T follicular helper cell (primary cell): Measurements from ENCODE around the gene ACTG2.
"Not testable (repeated sequence)": the region's sequence is repeated elsewhere in the genome, so short reads cannot be mapped to it uniquely, and the experiment has no call there.

Experiments
- DNase-seq: peaks from one replicate; pipeline ENCODE4 v3.0.0-alpha.2; 2020; ENCODE audit warnings: low read depth

Gene ACTG2

DNA sequence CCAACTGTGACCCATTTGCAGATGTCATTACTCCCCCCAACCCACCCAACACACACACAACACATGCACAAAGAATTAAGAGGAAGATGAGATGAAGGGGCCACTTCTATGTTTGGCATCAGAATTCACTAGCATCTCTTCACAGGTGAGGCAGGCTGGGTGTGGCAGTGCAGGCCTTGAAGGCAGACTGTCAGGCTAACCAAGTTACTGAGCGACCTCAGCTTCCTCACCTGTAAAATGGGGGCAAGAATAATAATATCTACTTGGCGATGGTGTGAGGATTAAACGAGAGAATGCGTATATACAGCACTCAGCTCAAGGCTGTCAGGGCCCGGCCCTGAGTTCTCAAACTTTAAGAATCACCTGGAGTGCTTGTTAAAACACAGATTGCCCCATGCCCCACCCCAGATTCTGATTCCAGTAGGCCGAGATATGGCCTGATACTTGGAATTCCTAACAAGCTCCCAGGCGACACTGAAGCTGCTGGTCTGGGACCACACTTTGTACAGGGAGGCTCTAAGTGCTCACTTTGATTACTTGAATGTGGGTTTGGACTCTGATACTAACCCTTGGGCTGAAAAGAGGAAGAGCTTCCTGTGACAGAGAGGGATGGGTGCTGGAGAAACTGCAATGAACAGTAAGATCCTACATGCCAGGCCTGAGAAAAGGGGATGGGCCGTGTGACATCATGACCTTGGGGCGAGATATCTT is 1.1 kb downstream of the ACTG2 start:
- no peak for DNase-seq

DNA sequence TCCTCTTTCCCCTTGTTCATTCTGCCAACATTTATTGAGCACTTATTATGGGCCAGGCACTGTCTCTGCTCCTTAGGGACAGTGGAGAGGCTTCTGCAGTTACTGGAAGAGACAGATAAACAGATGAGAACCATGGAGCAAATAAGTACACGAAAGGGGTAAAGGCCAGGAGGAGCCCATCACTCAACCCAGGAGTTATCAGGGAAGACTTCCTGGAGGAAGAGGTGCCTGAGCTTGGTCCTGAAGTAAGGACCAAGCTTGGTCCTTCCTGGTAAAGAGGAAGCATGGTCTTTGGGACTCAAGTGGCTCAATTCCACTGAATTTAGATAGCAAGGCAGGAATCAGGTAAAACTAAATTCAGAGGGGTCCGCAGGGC is 1.7 kb downstream of the ACTG2 start:
- no peak for DNase-seq

DNA sequence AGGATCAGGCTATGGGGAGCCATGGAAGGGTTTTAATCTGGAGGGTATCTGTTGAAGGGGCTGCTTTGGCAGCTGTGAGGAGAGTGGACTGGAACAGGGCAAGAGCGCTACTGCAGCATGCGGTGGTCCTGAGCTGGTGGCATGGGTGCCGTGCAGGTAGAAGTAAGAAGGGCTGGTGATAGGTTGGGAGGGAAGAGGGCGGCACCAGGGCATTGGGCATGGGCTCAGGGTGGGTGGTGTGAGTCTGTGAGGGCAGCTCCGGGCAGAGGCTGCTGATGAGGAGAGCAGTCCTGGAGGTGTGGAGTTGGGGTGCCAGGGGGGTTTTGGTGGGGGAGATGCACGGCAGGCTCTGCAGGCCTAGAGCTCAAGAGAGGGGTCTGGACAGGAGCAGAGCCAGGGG is 2.1 kb downstream of the ACTG2 start:
- no peak for DNase-seq

DNA sequence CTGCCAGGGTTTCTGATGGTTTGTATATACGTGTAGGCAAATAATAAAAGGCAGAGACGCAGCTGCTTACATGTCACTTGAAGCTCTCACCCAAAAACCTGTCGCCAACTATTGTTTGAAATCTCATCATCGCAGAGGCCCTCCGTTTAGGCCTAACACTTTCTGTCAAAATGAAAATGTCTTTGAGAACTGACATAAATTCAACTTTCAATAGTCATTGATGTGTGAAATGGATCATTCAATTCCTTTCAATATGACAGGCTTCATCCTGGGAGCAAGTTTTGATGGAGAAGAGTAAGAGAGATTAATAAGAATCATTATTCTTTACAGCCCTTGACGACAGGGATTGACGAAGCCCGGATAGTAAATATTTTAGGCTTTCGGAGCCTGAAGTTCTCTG is 2.7 kb downstream of the ACTG2 start:
- DNase-seq, result no peak

DNA sequence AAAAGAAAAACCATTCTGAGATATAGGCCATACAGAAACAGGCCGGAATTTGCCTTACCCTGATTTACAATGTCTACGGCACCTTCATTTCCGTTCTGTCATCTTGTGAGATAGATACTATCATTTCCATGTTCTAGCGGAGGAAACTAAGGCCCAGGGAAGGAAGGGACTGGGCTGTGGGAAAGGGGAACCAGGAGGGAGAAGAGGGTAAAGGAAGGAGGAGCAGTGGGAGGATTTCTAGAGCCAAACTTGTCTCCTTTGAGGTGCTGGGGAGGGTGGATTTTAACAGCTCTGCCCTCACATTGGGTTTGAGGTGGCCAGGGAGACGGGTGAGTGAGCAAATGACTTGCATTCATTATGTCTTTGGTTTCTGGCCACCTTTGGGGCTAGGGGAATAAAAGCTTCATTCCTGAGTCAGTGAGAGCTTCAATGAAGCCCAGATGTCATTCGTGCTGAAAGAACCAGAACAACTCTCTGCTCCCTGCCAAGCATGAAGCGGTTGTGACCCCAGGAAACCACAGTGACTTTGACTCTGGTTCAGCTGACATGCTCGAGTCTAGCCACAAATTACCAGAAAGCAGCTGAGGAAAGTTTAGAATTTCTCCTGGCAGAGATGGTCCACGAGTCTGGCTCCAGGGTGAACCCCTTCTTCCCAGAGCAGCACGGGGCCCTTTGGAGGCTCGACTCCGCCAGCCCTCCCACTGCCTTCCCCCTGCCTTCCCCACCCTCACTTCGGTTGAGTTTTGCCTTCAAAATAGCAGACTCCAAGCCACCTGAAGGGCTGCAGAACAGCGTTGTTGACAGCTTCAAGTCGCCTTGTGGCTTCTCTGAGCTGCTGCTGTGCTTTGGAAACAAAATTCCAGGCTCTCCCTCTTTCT is 3.8 kb downstream of the ACTG2 start:
- DNase-seq, result no peak

DNA sequence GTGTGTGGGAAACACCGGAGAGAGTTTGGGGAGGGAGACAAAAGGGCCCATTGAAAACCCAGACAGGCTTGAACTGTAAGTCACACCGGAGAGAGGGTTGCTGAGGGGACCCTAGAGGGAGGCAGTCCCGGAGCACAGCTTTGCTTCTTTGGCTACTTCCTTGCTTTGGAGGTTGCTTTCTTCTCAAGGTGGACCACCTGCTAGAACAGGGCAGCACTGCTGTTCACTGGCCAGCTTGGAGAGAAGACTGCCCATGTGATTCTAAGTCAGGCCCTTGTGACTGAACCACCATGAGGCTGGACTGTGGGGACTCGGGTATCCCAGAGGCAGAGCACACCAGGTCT is 4.4 kb downstream of the ACTG2 start:
- no peak for DNase-seq

DNA sequence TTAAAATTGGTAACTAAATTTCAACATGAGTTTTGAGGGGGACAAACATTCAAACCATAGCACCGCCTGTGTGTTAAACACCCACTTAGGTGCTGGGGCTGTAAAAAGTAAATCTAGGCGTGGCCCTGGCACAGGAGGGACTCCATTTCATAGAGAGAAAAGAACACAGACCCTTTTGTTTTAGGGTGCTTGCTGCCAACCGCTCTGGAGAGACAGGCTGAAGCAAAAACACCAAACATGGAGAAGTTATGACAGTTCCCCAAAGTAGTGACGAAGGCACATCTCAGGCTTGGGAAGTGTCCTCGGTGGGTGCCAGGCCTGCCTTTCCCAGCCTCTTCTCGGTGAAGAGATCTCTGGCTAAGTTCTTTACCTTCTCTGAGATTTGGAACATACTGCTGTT is 5.1 kb downstream of the ACTG2 start:
- no peak for DNase-seq

DNA sequence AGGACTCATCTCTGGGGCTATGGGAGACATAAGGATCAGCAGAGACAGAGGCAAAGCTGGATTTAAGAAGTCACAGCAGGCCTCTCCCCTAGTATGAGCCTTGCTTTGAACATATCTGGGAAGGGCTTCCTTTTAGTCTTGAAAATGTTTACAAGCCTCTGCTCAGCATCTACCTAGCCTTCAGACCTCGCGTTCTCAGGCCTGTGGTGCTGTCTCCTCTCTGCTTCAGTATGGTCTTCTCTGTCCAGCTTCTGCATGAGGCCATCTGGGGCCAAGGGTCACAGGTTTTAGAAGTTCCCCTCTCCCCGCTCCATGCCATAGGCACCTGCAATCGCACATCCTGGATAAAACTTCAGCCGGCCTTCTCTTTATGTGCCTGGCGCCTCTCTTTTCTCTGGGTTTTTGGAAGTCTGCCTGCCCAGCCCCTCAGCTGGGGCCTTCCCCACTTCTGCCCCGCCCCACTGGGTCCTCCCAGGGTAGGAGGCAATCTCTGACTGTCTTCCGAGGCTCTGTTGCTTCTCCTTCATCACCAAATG is 7.1 kb downstream of the ACTG2 start:
- no peak for DNase-seq

DNA sequence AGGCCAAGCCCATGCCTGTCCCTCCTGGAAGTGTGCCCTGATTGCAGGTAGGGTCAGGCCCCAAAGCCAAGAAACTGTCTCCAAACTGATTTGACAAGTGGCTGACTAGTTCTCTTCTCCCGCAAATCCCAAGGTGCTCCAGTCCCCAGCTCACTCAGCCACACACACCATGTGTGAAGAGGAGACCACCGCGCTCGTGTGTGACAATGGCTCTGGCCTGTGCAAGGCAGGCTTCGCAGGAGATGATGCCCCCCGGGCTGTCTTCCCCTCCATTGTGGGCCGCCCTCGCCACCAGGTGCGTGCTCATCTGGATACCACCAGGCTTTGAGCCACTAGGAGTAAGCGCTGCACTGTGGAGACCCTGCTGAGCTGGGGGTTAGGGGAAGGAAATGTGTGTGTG is 8.3 kb downstream of the ACTG2 start:
- no peak for DNase-seq

DNA sequence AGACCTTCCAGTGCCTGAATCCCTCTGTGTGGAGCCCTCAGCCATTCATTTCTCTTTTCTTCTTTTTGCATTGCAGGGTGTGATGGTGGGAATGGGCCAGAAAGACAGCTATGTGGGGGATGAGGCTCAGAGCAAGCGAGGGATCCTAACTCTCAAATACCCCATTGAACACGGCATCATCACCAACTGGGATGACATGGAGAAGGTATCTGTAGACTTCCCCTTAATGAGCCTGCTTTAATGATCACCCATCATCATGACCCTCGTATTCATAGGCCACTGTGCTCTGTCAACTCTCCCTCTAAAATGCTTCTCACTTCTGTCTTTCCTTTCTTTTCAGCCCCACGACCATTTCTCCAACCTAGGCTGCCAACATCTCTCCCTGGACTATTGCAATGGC is 9.5 kb downstream of the ACTG2 start:
- no peak for DNase-seq

DNA sequence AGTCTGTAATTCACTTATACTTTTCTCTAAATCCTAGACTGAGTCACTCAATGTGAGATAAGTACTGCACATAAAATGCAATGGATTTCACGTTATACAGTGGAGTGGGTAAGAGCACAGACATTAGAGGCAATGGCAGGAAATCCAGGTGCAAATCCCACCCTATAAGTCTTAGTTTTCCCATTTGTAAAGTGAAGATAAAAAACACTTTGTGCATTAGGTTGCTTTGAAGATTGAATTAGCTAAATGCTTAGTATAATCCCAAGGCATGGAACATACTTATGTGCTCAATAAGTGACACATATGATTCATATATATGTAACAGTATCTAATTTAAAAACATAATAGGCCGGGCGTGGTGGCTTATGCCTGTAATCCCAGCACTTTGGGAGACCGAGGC is 10.5 kb downstream of the ACTG2 start:
- DNase-seq, result no peak

DNA sequence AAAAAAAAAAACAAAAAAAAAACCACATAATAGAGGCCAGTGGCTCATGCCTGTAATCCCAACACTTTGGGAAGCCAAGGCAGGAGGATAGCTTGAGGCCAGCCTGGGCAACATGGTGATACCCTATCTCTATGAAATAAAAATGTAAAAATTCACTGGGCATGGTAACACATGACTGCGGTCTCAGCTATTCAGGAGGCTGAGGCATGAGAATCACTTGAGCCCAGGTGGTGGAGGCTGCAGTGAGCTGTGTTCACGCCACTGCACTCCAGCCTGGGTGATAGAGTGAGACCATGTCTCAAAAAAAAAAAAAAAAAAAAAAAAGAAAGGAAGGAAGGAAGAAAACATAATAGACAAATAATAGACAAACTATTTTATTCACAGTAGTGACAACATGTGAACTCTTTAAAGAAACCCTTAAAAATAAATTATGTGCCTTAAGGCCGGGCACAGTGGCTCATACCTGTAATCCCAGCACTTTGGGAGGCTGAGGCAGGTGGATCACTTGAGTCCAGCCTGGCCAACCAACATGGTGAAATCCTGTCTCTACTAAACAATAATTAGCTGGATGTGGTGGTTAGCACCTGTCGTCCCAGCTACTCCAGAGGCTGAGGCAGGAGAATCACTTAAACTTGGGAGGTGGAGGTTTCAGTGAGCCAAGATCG is 11.3 kb downstream of the ACTG2 start:
- not testable (repeated sequence) for DNase-seq

DNA sequence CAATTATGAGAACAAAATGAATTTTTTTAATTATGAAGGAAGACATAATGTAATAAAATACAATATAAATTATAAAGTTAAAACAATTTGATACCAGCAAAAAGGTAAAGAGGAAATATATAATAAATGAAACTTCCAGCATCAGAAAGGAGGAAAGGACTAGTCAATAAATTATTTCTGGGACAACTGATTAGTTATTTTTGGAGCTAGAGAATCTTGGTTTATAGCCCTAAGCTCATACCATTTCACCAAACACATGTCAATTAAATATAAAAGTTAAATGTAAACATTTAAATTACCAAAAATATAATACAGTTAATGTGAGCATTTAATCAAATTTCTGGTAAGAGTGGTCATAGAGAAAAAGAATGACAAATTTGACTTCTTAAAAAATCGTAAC is 12.1 kb downstream of the ACTG2 start:
- no peak for DNase-seq

DNA sequence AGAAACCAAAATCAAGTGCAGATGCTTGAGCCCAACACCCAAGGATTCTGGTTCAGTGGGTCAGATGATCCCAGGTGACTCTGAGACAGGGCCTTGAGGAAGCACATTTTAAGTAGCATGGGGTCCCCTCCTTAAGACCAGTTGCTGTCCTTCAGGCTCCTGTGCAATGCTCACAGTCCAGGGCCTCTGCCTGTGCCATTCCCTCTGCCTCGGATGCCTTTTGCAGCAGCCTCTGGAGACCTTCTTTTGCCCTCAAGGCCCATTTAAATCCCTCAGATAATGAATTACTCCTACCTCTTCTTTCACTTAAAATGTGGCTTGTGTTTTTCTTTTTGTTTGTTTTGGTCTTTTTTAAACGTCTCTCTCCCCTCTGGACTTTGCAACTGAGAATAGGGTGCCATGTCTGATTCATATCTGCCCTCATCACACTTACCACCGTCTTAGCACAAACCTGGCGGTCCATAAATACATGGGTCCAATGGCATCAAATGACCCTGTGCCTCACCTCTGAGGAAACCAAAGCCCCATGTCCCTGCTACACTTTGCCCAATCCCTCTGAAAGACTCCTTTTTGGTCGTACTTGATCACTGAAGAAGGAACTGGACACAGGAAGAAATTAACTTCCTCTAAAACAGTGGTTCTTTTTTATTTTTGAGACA is 14.2 kb downstream of the ACTG2 start:
- no peak for DNase-seq

DNA sequence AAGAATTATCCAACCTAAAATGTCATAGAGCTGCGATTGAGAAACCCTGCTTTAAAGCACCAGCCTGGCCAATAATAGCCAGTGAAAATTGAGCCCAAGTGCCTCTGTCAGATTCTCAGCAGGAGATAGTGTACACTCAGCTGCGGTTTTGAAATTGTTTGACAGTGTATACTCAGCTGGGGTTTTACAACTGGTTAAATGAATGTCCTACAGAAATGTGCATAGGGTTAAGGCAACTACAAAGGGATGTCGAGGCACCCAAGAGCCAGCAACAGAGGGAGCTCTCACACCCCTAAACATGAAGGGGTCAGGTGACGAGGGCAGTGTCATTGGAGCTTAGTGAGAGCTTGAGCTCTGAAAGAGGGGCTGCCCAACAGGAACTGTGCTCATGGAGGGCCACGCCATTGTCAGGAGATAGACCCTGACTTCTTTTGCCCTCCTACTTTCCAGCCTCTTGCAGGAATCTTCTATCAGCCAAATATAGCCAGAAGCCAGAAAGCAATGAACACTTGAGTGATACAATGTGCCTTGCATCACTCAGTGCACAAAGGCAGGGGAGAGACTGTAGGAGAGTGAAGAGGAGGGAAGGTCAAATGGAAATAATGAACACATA is 15.1 kb downstream of the ACTG2 start:
- DNase-seq, result peak; percentile 34

DNA sequence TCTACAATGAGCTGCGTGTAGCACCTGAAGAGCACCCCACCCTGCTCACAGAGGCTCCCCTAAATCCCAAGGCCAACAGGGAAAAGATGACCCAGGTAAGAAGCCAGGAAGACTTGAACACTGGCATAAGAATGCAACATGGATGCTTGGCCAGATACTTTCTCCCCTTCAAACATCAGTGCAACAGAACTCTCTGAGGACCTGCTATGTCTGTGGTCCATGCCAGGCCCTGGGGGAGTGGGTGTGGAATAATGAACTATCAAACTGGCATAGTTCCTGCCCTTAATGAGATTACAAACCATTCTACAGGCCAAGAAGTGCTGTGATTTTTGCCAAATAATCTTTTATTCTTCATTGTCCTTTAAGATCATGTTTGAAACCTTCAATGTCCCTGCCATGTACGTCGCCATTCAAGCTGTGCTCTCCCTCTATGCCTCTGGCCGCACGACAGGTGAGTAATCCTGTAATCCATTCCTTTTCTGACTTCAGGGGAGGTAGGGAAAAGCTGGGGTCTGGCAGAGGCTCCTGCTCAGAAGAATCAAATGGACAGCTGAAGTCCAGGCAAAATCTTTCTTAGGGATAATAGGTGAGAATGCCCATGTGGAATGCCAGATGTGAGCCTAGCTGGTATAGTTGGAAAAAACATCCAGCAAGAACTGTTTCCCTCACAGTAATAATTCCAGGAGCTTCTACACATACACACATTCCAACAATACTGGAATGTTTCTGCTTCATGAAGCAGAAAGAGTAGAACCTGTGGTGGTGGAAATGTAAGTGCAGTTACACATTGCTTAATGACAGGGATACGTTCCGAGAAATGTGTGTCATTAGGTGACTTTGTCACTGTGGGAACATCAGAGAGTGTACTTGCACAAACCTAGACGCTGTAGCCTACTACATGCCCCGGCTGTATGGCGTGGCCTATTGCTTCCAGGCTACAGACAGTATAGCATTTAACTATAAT is 16.2 kb downstream of the ACTG2 start:
- DNase-seq, result no peak

DNA sequence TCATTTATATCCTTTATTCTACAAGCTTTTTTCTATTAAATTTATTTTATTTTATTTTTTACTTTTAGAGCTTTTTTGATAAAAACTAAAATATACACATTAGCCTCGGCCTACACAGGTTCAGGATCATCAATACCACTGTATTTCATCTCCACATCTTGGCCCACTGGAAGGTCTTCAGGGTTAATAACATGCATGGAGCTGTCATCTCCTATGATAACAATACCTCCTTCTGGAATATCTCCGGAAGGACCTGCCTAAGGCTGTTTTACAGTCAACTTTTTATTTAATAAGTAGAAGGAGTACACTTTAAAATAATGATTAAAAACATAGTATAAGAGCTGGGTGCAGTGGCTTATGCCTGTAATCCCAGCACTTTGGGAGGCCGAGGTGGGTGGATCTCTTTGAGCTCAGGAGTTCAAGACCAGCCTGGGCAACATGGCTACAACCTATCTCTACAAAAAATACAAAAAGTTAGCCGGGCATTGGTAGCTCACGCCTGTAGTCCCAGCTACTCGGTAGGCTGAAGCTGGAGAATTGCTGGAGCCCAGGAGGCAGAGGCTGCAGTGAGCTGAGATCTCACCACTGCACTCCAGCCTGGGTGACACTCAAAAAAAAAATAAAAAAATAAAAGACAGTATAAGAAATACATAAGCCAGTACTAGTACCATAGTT is 18.2 kb downstream of the ACTG2 start:
- no peak for DNase-seq

DNA sequence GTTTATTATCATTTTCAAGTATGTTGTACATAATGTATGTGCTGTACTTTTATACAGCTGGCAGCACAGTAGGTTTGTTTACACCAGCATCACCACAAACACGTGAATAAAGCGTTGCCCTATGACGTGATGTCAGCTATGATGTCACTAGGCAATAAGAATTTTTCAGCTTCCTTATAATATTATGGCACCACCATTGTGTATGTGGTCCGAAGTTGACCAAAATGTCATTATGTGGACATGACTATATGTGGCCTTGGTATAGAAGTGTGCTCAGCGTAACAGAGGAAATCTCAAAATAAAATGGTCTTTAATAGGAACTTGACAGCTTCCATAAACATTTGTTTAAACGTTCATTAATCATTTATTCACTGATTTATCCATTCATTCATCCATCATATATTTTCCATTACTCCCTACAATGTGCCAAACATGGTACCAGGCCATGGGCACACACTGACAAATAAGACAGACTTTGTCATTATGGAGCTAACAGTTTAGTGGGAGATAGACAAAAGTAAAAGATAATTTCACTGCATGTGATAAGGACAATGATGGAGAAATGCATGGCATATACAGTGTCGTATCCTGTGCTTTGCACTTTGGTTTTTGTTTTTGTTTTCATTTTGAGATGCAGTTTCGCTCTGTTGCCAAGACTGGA is 18.9 kb downstream of the ACTG2 start:
- DNase-seq, result no peak

DNA sequence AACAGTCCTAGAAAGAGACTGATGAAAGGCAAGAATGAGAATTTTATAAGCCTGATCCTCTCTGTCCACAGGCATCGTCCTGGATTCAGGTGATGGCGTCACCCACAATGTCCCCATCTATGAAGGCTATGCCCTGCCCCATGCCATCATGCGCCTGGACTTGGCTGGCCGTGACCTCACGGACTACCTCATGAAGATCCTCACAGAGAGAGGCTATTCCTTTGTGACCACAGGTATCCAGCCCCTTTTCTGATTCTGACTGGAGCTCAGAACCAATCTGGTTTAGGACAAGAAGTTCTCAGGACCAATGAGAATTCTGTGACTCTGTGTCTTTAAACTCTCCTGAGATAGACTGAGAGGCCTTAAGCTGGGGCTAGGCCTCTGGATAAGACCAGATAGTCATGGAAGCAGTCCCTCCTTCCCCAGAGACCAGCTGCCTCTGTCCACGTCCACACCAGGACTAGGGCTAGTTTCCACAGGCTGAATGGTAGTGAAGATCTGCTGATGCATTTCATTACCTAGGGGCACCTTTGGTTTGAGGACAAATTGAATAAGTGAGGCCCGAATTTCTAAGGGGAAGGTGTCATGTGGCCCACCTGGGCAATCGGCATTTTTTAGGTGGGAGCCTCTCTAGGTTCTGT is 20.7 kb downstream of the ACTG2 start:
- no peak for DNase-seq
